H1 (cell line): Measurements from ENCODE around the gene PLEKHN1. TPM values are rescaled to one million over a fixed set of nuclear protein-coding genes. Genes with fewer than 3 reads are reported as not detected.

Experiments used
- CHD1 ChIP-seq: IDR thresholded peaks from 2 replicates; pipeline ENCODE4 v1.6.1; 2012; ENCODE audit warnings: low read depth, low read length, improper control_type of control experiment
- CHD7 ChIP-seq: fragments of 300-600 bp; sonication (generic); IDR thresholded peaks from 2 replicates; pipeline ENCODE4 v1.7.1; 2012; ENCODE audit warnings: low read length, moderate library complexity, mild to moderate bottlenecking, inconsistent platforms; ENCODE audit not compliant: insufficient replicate concordance
- CTBP2 ChIP-seq: IDR thresholded peaks from 2 replicates; pipeline ENCODE4 v1.7.0; 2011; ENCODE audit warnings: borderline replicate concordance, mild to moderate bottlenecking, moderate library complexity, mixed read lengths, low read length; ENCODE audit not compliant: insufficient read depth, insufficient read length
- MAFK ChIP-seq: IDR thresholded peaks from 2 replicates; pipeline ENCODE4 v1.6.1; 2012; ENCODE audit warnings: low read depth, mild to moderate bottlenecking, improper control_type of control experiment, low read length
- NRF1 ChIP-seq: IDR thresholded peaks from 2 replicates; pipeline ENCODE4 v1.6.1; 2011; ENCODE audit warnings: mild to moderate bottlenecking, low read depth, low read length, improper control_type of control experiment
- polyA plus RNA-seq, 7 experiments: library from polyadenylated mRNA; depleted of rRNA in 3 of 7; stranded (reverse) in 5 of 7; unstranded in 2 of 7; fragments of >200 nt in 5 of 7; fragments of 200-250 nt in 2 of 7; gene quantifications; 1 replicate in 5 of 7; 2 replicates in 1 of 7; 4 replicates in 1 of 7; pipeline versions ENCODE4 v1.2.1 to v1.2.3, GENCODE V29; 2011 to 2013; ENCODE audit warnings: missing spikeins in 2 of 7, mixed read lengths in 2 of 7
- total RNA-seq: library from RNA; stranded (reverse); fragmentation: NEBNext Ultra II Directional; extraction: Animal tissue kit (Norgen Biotek cat#: 25700); gene quantifications from 2 replicates; pipeline ENCODE4 v1.2.1, GENCODE V29; 2021

The PLEKHN1 gene
- total and polyA plus RNA-seq, 2 of the 8 experiments (the other 6 are each of a cell fraction or from before 2014, with no cell fraction given) = 0.39 to 1.5 TPM

- TF ChIP-seq CTBP2 = no peak
- no peak for TF ChIP-seq NRF1
- TF ChIP-seq CHD1 = no peak
- TF ChIP-seq CHD7 = no peak
- no peak for TF ChIP-seq MAFK
- TF ChIP-seq, all 59 proteins: peak for 0
Measured at GRCh38 chr1:932173-932510, 34.1 kb upstream of the PLEKHN1 start (continued).
